Common myeloid progenitor, CD34-positive (primary cell): ENCODE results near the gene TECTB.

Experiments used
- CTCF ChIA-PET: fragments of 350-600 bp; sonication (Branson Sonifier 250); formaldehyde crosslinking; loops from one replicate; lab custom pipeline; 2021; ENCODE audit warnings: antibody characterized with exemption; lab: Charles Lee
- POLR2A ChIA-PET: fragments of 350-600 bp; sonication (Branson Sonifier 250); formaldehyde crosslinking; loops from one replicate; lab custom pipeline; 2021; ENCODE audit warnings: antibody characterized with exemption; lab: Charles Lee
- DNase-seq, 3 donors: peaks; one replicate each; pipeline versions ENCODE4 v3.0.0 to v3.0.0-alpha.2; 2013
- H3K27ac ChIP-seq, 2 experiments: 1 replicate in 1 of 2; 2 replicates in 1 of 2; pipeline ENCODE4 v1.7.0; 2013; ENCODE audit warnings: inconsistent platforms in 2 of 2, low read length in 2 of 2, mild to moderate bottlenecking in 2 of 2, low read depth in 1 of 2, moderate library complexity in 1 of 2; ENCODE audit not compliant: severe bottlenecking in 2 of 2, insufficient read depth in 1 of 2, poor library complexity in 1 of 2
- H3K27me3 ChIP-seq, 5 experiments: replicated peaks in 2 of 5; 1 replicate in 3 of 5; 2 replicates in 2 of 5; pipeline versions ENCODE4 v1.6.1 to v1.7.0; 2013; ENCODE audit warnings: low read length in 4 of 5, mild to moderate bottlenecking in 2 of 5, moderate library complexity in 2 of 5, inconsistent platforms in 1 of 5; ENCODE audit not compliant: insufficient read depth in 5 of 5, control insufficient read depth in 4 of 5
- H3K36me3 ChIP-seq, 4 experiments: 1 replicate in 2 of 4; 2 replicates in 2 of 4; pipeline versions ENCODE4 v1.6.1 to v1.7.0; 2013; ENCODE audit warnings: low read length in 3 of 4, control low read depth in 1 of 4, mild to moderate bottlenecking in 1 of 4; ENCODE audit not compliant: control insufficient read depth in 4 of 4, insufficient read depth in 4 of 4
- H3K4me1 ChIP-seq, 4 experiments: 1 replicate in 3 of 4; 2 replicates in 1 of 4; pipeline versions ENCODE4 v1.6.1 to v1.7.1; 2013; ENCODE audit warnings: low read length in 3 of 4, mild to moderate bottlenecking in 3 of 4, control low read depth in 1 of 4, inconsistent platforms in 1 of 4, moderate library complexity in 1 of 4; ENCODE audit not compliant: control insufficient read depth in 4 of 4, insufficient read depth in 4 of 4; ENCODE audit errors: control extremely low read depth in 1 of 4
- H3K4me3 ChIP-seq, 7 experiments: 1 replicate in 4 of 7; 2 replicates in 3 of 7; pipeline versions ENCODE4 v1.5.1 to v1.7.0; 2013; ENCODE audit warnings: mild to moderate bottlenecking in 7 of 7, low read length in 6 of 7, moderate library complexity in 6 of 7, inconsistent platforms in 2 of 7, low read depth in 2 of 7, control low read depth in 1 of 7; ENCODE audit not compliant: insufficient read depth in 4 of 7, control insufficient read depth in 1 of 7; ENCODE audit errors: extremely low read depth in 1 of 7
- H3K9me3 ChIP-seq, 5 experiments: 1 replicate in 4 of 5; 2 replicates in 1 of 5; pipeline versions ENCODE4 v1.6.1 to v1.7.1; 2013; ENCODE audit warnings: low read length in 4 of 5, mild to moderate bottlenecking in 2 of 5, inconsistent platforms in 1 of 5, low read depth in 1 of 5, moderate library complexity in 1 of 5; ENCODE audit not compliant: control insufficient read depth in 4 of 5, insufficient read depth in 2 of 5; ENCODE audit errors: control extremely low read depth in 1 of 5
- WGBS: methylation state at CpG from one replicate; pipeline ENCODE4 v1.1.5; 2013; ENCODE audit not compliant: insufficient coverage; 5-methylcytosine and 5-hydroxymethylcytosine counted together

The TECTB gene

DNA sequence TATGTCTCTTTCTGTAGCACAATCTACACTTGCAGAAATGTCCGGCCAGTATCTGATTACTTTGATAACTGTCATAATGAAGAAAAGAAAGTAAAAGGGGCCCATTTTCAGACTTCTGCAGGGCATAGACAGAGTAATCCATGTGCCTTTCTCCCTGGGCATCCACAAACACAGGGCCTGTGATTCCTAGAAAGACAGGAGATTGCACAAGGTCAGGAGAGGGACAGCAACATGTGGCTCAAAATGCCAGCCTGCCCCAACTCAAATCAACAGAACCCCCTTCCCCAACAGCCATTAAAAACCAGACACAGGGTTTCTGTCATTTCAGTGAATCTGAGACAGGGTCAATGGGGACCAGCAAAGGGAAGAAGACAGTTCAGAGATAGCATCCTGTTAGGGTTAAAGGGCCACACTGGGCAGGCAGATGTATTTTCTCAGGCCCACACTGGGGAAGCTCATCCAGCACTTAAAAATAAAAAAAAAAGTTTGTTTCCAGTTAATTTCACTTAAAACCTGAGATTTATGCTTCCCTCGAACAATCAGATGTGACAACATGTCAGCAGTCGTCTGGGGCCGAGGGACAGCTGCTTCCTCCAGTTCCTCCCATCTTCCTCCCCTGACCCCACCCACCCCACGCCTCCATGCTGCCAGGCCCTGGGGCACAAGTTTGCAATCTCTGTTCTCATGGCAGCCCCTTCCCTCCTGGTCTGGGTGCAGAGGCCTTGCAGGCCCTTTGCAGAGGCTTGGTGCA is 60.0 kb downstream of the TECTB start:
- Histone ChIP-seq H3K36me3 (no peaks in the 10 kb centered on the region), H3K4me3 (no peak overlapping the region), H3K27me3 (no peaks in the 10 kb centered on the region), H3K27ac (no peak overlapping the region), H3K4me1 (peaks cover 0 to 8% (median 1%) of the 10 kb centered on the region in 4 experiments), H3K9me3 (no peaks in the 10 kb centered on the region)
- DNase-seq = peak in 2 of 3 donors; percentile 36 to 56
- WGBS = 0% methylated on average over 1 of the region's 5 CpGs
- CTCF ChIA-PET = no interaction called here
- POLR2A ChIA-PET = no interaction called here

DNA sequence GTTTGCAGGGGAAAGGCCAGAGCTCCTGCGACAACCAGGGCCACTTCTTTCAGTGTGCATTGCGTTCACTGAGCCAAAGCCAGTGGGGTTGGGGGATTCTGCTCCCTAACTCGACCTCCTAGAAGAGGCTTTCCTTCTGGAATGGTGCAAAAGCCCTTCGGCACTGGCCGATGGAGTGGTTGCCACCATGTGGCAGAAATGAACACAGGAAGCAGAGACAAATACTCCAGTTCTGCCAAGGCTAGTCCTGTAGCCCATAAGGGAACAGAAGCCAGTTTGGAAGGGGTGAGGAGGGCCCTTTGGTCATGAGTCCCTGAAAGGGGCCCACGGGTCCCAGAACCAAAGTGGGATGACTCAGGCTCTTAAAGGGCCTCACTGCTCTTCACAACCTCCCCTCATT is 61.1 kb downstream of the TECTB start:
- no peaks in the 10 kb centered on the region for H3K36me3 ChIP-seq
- H3K9me3 ChIP-seq = no peaks in the 10 kb centered on the region
- H3K4me3 ChIP-seq = no peak overlapping the region
- ChIA-PET CTCF (no interaction called here), POLR2A (no interaction called here)
- peaks cover 0 to 8% (median 1%) of the 10 kb centered on the region in 4 experiments for H3K4me1 ChIP-seq
- 100% methylated on average over 4 of the region's 6 CpGs for WGBS
- no peaks in the 10 kb centered on the region for H3K27me3 ChIP-seq
- DNase-seq = no peak
- no peak overlapping the region for H3K27ac ChIP-seq

DNA sequence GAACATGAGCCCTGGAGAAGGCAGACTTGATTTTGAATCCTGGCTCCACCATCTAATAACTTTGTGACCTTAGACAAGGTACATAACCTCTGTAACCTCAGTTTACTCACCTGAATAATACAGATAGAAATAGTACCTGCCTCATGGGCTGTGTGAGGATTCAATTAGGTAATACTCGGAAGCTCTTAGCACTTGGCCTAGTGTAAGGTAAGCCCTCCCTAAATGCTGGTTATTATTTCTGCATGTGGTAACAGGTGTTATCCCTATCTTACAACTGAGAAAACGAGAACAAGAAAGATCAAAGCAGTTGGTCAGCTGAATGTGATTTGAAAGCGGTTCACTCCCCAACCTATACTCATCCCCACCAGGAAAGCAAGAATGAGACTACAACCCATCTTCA is 62.0 kb downstream of the TECTB start:
- no peaks in the 10 kb centered on the region for H3K27me3 ChIP-seq
- no peak overlapping the region for H3K27ac ChIP-seq
- WGBS = no CpG with 5 or more reads among the region's 3 CpGs
- no peak overlapping the region for H3K4me3 ChIP-seq
- no peaks in the 10 kb centered on the region for H3K36me3 ChIP-seq
- CTCF ChIA-PET = no interaction called here
- POLR2A ChIA-PET = no interaction called here
- DNase-seq = no peak
- no peaks in the 10 kb centered on the region for H3K9me3 ChIP-seq
- peaks cover 0 to 8% (median 1%) of the 10 kb centered on the region in 4 experiments for H3K4me1 ChIP-seq

DNA sequence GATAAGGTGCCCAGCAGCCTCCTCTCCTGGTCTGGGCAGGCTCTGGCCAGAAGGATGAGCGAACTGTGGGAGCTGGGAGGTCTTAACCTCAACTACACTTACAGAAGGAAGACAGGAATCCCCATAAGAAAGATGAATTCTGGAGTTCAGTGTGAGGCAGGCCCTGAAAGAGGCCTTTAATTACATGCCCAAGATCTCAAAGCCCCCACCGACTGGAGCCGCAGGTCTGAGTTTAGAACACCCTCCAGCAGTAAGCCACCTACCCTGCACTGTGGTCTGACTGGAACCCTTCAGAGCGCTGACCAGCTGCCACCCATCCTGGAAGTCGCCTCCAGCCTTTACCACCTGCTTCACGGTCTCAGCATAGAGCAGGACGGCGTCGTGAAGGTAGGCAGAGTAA is 62.5 kb downstream of the TECTB start:
- POLR2A ChIA-PET = no interaction called here
- Histone ChIP-seq H3K4me1 (peaks cover 0 to 8% (median 1%) of the 10 kb centered on the region in 4 experiments), H3K4me3 (no peak overlapping the region), H3K9me3 (no peaks in the 10 kb centered on the region), H3K36me3 (no peaks in the 10 kb centered on the region), H3K27me3 (no peaks in the 10 kb centered on the region), H3K27ac (no peak overlapping the region)
- CTCF ChIA-PET = no interaction called here
- no peak for DNase-seq
- WGBS = 97% methylated on average over 9 of the region's 9 CpGs

DNA sequence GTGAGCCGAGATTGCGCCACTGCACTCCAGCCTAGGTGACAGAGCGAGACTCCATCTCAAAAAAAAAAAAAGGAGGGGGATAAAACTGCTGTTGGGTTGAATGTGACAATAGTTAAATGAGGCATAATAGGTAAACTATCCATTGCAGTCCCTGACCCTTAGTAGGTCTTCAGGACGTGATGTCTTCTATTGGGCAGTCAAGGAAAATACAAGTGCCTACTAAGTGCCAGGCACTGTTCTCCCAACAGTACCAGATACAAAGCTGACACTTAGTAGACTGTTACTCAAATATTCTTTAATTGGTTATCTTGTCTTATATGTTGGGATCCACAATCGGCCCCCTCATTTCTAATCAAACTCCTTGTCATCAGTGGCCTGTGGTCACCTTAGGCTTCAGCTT is 63.6 kb downstream of the TECTB start:
- no peaks in the 10 kb centered on the region for H3K27me3 ChIP-seq
- no peak overlapping the region for H3K27ac ChIP-seq
- DNase-seq = no peak
- no peak overlapping the region for H3K4me3 ChIP-seq
- no peaks in the 10 kb centered on the region for H3K9me3 ChIP-seq
- H3K36me3 ChIP-seq = no peaks in the 10 kb centered on the region
- ChIA-PET POLR2A (no interaction called here), CTCF (interaction anchor here (1.5 to 1.8 kb wide), 2 partner anchors 33 to 206 kb away, joined by 3 to 4 read pairs; no protein-coding TSS in a partner anchor)
- WGBS = 92% methylated on average over 3 of the region's 5 CpGs
- peaks cover 0 to 8% (median 1%) of the 10 kb centered on the region in 4 experiments for H3K4me1 ChIP-seq

DNA sequence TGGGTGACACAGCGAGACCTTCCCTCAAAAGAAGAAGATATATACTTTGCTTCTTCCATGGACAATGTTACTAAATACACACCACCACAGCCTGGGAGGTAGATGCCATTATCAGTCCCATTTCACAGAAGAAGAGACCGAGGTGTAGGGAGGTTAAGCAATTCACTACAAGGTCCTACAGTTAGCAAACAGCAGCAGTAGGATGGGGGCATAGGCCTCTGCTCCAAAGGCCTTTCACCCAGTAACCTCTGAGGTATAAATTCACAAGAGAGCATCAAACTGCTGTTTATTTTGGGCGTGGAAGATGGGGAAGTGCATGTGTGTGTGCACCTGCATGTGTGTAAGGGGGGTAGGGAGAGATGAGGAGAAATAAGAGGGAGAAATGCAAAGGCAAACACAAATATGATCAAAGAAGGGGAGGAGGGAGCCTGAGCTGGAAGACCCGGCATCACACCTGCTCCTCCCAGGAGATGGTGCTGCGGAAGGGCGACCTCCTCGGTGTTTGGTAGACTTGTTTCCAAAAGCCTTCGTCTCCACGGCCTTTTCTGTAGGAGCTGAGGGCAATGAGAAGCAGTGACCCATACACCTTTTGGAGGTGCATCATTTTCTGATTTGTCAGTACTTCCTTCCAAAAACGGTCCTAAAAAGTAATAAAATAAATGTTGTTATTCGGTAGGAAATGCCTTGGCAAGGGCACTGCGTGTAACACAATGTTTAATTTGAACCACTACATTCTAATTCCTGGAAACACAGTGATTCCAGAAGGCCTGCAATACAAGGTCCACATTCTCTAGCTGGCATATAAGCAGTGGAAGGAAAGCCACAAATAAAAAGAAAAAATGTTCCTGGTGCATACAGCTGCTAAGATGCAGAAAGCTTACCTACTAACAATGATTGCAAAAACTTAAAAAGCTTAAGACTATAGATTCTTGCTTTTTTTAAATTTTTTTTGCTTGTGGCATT is 64.8 kb downstream of the TECTB start:
- ChIA-PET CTCF (interaction anchor here (1.4 to 1.8 kb wide), 3 partner anchors 34 to 207 kb away, joined by 3 to 4 read pairs (median 3); no protein-coding TSS in a partner anchor), POLR2A (no interaction called here)
- H3K4me3 ChIP-seq = no peak overlapping the region
- no peak overlapping the region for H3K27ac ChIP-seq
- H3K27me3 ChIP-seq = no peaks in the 10 kb centered on the region
- H3K4me1 ChIP-seq = peaks cover 0 to 6% (median 1%) of the 10 kb centered on the region in 4 experiments
- WGBS = 98% methylated on average over 7 of the region's 12 CpGs
- no peaks in the 10 kb centered on the region for H3K9me3 ChIP-seq
- no peak for DNase-seq
- no peaks in the 10 kb centered on the region for H3K36me3 ChIP-seq
